Mesodermal cell (in vitro differentiated cells): ENCODE data around the gene UQCC2.

Experiments used
- H3K27ac ChIP-seq: 2 replicates; pipeline ENCODE4 v1.7.0; 2013; ENCODE audit warnings: mild to moderate bottlenecking, low read depth, low read length, moderate library complexity; ENCODE audit not compliant: severe bottlenecking
- H3K36me3 ChIP-seq: 2 replicates; pipeline ENCODE4 v1.7.1; 2013; ENCODE audit warnings: mild to moderate bottlenecking, low read length, moderate library complexity; ENCODE audit not compliant: control insufficient read depth, insufficient read depth
- H3K4me1 ChIP-seq: one replicate; pipeline ENCODE4 v1.7.1; 2013; ENCODE audit warnings: mild to moderate bottlenecking, low read length; ENCODE audit not compliant: insufficient read depth, control insufficient read depth, poor library complexity, severe bottlenecking
- H3K4me3 ChIP-seq: 2 replicates; pipeline ENCODE4 v1.7.0; 2013; ENCODE audit warnings: low read length, control low read depth, mild to moderate bottlenecking; ENCODE audit not compliant: insufficient read depth, poor library complexity, severe bottlenecking; ENCODE audit errors: extremely low read depth
- H3K9me3 ChIP-seq: 2 replicates; pipeline ENCODE4 v1.7.1; 2013; ENCODE audit warnings: mild to moderate bottlenecking, low read length, moderate library complexity; ENCODE audit not compliant: control insufficient read depth
- WGBS, 2 experiments: methylation state at CpG; one replicate each; pipeline ENCODE4 v1.1.5; 2013; ENCODE audit warnings: missing lambda C conversion rate in 2 of 2; ENCODE audit not compliant: insufficient coverage in 2 of 2; 5-methylcytosine and 5-hydroxymethylcytosine counted together

Gene UQCC2

DNA sequence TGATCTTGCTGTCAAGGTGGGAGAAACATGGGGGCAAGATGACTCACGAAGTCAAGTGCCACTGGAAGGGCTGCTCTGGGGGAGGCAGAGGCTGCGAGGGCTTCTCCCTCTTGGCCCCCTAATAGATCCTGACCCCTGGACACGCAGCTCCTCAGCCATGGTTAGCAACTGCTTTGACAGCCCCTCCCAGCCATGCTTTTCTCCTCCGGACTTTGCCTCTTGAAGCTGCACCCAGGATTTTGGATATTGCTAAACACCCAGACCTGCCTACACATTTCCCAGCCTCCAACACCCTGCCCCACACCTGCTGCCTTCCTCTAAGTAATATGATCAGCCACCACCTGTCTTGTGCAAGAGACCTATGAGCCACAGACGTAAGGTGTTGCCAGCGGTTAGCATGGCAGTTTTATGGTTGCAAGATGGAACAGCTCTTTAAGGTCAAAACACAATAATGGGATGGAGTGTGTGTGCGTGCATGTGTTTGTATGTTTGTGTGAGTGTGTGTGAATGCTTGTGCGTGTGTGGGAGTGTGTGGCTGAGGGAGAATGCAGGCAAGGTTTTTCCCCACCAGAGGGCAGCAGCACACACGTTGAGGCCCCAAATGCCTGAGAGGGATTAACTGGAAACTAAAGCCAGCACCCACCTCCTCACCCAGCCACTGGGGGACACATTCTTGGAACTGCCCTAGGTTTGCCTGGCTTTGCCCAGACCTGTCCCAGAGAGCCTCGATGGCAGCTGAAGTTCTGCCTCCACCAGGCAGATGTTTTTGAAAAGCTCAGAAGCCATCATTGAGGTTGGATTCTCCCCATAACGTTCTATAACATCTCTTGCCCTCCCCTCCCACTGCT is 32.7 kb upstream of the UQCC2 start:
- WGBS, 2 experiments = 57 to 64% methylated on average over 5 to 8 of the region's 11 CpGs
- H3K9me3 ChIP-seq = no peaks in the 10 kb centered on the region
- no peak overlapping the region for H3K4me3 ChIP-seq
- H3K4me1 ChIP-seq = peaks cover 39% of the 10 kb centered on the region
- peaks cover 9% of the 10 kb centered on the region for H3K36me3 ChIP-seq
- no peak overlapping the region for H3K27ac ChIP-seq

DNA sequence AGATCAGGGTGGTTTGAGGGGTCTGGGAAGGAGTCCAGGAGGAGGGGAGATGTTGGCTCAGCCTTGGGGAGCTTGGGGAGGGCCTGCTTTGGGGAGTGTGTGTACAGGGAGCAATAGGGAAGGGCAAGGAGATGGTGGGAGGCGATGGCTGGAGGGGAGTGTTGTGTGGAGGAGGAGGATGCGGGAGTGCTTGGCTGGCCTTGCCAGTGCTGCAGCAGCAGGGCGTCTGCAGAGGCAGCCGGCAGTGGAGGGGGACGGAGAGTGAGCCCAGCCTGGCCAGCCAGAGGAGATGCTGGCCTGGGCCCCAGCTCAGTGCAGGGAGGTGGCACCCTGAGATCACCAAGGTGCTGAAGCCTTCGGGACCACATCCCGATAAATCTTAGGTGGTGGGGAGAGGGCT is 31.3 kb upstream of the UQCC2 start:
- H3K36me3 ChIP-seq = peaks cover 16% of the 10 kb centered on the region
- H3K9me3 ChIP-seq = no peaks in the 10 kb centered on the region
- 41 to 70% methylated on average over 4 to 7 of the region's 7 CpGs for WGBS, 2 experiments
- H3K4me1 ChIP-seq = peaks cover 39% of the 10 kb centered on the region
- no peak overlapping the region for H3K27ac ChIP-seq
- no peak overlapping the region for H3K4me3 ChIP-seq

GRCh38 chr6:33742092-33742491 is 30.6 kb upstream of the UQCC2 start:
- Histone ChIP-seq H3K27ac (no peak overlapping the region), H3K4me1 (peaks cover 32% of the 10 kb centered on the region), H3K36me3 (peaks cover 19% of the 10 kb centered on the region), H3K9me3 (no peaks in the 10 kb centered on the region), H3K4me3 (no peak overlapping the region)
- WGBS, 2 experiments = 85 to 91% methylated on average over 8 to 9 of the region's 9 CpGs

DNA sequence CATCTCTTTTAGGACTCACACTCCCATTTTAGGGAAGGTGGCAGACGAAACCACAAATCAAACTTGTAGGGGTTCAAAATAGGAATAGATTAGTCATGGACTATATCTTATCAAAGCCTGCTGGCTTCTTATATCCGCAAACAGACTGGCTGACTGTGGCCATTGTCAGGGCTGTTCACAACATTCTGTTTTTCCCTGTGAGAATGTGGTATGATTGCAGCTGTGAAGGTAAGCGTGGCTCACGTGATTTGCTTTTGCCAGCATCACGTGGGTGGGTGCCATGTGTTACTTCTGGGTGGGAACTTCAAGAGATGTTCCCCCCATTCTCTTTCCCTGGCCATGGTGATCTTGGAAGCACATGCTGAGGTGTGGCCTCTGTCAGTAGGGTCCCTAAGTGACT is 29.3 kb upstream of the UQCC2 start:
- WGBS, 2 experiments = 89 to 96% methylated on average over 1 to 5 of the region's 5 CpGs

GRCh38 chr6:33740204-33740608 is 28.7 kb upstream of the UQCC2 start:
- Histone ChIP-seq H3K4me3 (no peak overlapping the region), H3K9me3 (no peaks in the 10 kb centered on the region), H3K4me1 (peaks cover 19% of the 10 kb centered on the region), H3K36me3 (peaks cover 19% of the 10 kb centered on the region), H3K27ac (no peak overlapping the region)
- 88 to 89% methylated on average over 5 to 6 of the region's 6 CpGs for WGBS, 2 experiments

More for the DNA sequence above, 29.3 kb upstream of the UQCC2 start:
- peaks cover 19% of the 10 kb centered on the region for H3K36me3 ChIP-seq
- H3K4me1 ChIP-seq = peaks cover 25% of the 10 kb centered on the region
- no peak overlapping the region for H3K4me3 ChIP-seq
- no peak overlapping the region for H3K27ac ChIP-seq
- H3K9me3 ChIP-seq = no peaks in the 10 kb centered on the region

- H3K9me3 ChIP-seq = no peaks in the 10 kb centered on the region
- H3K4me3 ChIP-seq = no peak overlapping the region
- peaks cover 23% of the 10 kb centered on the region for H3K36me3 ChIP-seq
- H3K4me1 ChIP-seq = peaks cover 16% of the 10 kb centered on the region
- WGBS, 2 experiments = 91 to 94% methylated on average over 5 of the region's 5 CpGs
- H3K27ac ChIP-seq = no peak overlapping the region
These were observed 28.1 kb upstream of the UQCC2 start for GRCh38 chr6:33739571-33739970.

GRCh38 chr6:33738879-33739278 is 27.4 kb upstream of the UQCC2 start:
- Histone ChIP-seq H3K36me3 (peaks cover 23% of the 10 kb centered on the region), H3K9me3 (no peaks in the 10 kb centered on the region), H3K27ac (no peak overlapping the region), H3K4me3 (no peak overlapping the region), H3K4me1 (peaks cover 17% of the 10 kb centered on the region)
- WGBS, 2 experiments = 86 to 90% methylated on average over 5 of the region's 5 CpGs

DNA sequence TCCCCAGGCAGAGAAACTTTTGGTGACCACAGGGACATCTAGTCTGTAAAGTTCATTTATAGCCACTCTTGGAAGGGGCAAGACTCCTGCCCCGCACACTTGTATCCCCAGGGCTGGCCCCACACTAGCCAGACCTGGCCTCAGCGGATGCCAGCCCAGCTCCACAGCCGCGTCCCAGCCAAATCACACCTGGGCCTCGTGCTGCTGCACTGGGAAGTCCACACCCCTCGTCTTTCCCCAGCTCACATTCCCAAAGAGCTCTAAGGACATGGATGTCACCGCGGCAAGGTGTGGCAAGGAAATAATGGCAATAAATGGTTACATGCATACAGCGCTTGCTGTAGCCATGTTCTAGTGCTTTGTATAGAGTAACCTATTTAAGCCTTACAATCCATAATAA is 26.7 kb upstream of the UQCC2 start:
- peaks cover 21% of the 10 kb centered on the region for H3K36me3 ChIP-seq
- H3K4me3 ChIP-seq = no peak overlapping the region
- peaks cover 18% of the 10 kb centered on the region for H3K4me1 ChIP-seq
- WGBS, 2 experiments = 95 to 96% methylated on average over 5 to 7 of the region's 9 CpGs
- H3K9me3 ChIP-seq = no peaks in the 10 kb centered on the region
- no peak overlapping the region for H3K27ac ChIP-seq

- H3K36me3 ChIP-seq = peaks cover 21% of the 10 kb centered on the region
- peaks cover 21% of the 10 kb centered on the region for H3K4me1 ChIP-seq
- no peaks in the 10 kb centered on the region for H3K9me3 ChIP-seq
- no peak overlapping the region for H3K4me3 ChIP-seq
- 91 to 92% methylated on average over 12 of the region's 15 CpGs for WGBS, 2 experiments
- no peak overlapping the region for H3K27ac ChIP-seq
These were observed 25.9 kb upstream of the UQCC2 start for GRCh38 chr6:33737267-33738026.

- Histone ChIP-seq H3K4me3 (no peak overlapping the region), H3K4me1 (peaks cover 16% of the 10 kb centered on the region), H3K36me3 (peaks cover 19% of the 10 kb centered on the region), H3K27ac (no peak overlapping the region), H3K9me3 (no peaks in the 10 kb centered on the region)
- WGBS, 2 experiments = 82 to 87% methylated on average over 16 to 18 of the region's 18 CpGs
These were observed 23.7 kb upstream of the UQCC2 start for GRCh38 chr6:33735216-33735615.

DNA sequence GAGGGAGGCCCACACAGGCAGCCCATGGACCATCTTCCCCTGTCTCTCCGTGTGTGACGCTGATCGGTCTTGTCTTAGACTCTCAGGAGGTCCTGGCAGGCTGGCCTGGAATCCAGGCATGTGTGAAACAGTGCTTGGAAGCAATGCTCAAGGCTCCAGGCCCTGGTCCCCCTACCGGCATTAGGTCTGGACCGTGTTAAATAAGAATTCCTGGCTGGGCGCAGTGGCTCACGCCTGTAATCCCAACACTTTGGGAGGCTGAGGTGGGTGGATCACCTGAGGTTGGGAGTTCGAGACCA is 22.2 kb upstream of the UQCC2 start:
- Histone ChIP-seq H3K9me3 (no peaks in the 10 kb centered on the region), H3K27ac (no peak overlapping the region), H3K36me3 (peaks cover 15% of the 10 kb centered on the region), H3K4me1 (peaks cover 16% of the 10 kb centered on the region), H3K4me3 (no peak overlapping the region)
- 92 to 94% methylated on average over 8 of the region's 8 CpGs for WGBS, 2 experiments
